Measurements from ENCODE around the gene TDO2. TPM values are rescaled to one million over a fixed set of nuclear protein-coding genes. Genes with fewer than 3 reads are reported as not detected.
"Not testable (repeated sequence)": the region's sequence is repeated elsewhere in the genome, so short reads cannot be mapped to it uniquely, and the experiment has no call there.

The TDO2 gene
- total RNA-seq, 3 donors from 2014 or later = not detected

DNA sequence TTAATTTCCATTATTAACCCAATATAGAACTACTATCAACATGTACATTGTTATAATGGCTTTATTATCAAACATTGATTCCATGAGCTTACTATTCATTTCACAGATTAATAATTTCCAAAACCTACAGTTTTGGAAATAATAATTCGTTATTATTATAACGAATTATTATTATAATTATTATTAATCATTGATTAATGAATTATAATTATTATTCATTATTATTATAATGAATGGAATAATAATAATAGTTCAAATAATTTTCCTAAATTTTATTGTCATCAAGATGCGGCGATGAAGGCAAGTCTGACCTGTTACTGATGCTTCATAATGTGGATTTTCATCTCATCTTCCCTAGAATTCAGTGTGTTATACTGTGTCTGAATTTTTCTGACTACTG is 28.1 kb downstream of the TDO2 start:
- intact Hi-C loops (cut with DNase I; ENCODE audit: low total_unique reads) = no loop called here

DNA sequence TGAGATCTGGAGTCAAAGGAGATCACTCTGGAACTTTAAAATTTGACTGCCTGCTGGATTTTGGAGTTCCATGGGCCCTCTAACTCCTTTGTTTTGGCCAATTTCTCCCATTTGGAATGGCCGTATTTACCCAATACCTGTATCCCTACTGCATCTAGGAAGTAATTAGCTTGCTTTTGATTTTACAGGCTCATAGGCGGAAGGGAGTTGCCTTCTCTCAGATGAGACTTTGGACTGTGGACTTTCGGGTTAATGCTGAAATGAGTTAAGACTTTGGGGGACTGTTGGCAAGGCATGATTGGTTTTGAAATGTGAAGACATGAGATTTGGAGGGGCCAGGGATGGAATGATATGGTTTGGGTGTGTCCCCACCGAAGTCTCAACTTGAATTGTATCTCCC is 31.1 kb downstream of the TDO2 start:
- H3K27me3 ChIP-seq; H3K9me3 ChIP-seq; intact Hi-C loops (cut with DNase I; ENCODE audit: low total_unique reads); H3K4me3 ChIP-seq; H3K4me1 ChIP-seq; H3K27ac ChIP-seq; DNase-seq (ENCODE audit: low spot score in 2 of 2); H3K36me3 ChIP-seq: not testable (repeated sequence)

More for the DNA sequence above, 28.1 kb downstream of the TDO2 start:
- Histone ChIP-seq H3K4me3 (no peak overlapping the region), H3K27ac (no peak overlapping the region), H3K36me3 (peaks cover 4% of the 10 kb centered on the region), H3K9me3 (no peaks in the 10 kb centered on the region), H3K4me1 (no peaks in the 10 kb centered on the region), H3K27me3 (no peaks in the 10 kb centered on the region)
- TF ChIP-seq, protein P1, sequence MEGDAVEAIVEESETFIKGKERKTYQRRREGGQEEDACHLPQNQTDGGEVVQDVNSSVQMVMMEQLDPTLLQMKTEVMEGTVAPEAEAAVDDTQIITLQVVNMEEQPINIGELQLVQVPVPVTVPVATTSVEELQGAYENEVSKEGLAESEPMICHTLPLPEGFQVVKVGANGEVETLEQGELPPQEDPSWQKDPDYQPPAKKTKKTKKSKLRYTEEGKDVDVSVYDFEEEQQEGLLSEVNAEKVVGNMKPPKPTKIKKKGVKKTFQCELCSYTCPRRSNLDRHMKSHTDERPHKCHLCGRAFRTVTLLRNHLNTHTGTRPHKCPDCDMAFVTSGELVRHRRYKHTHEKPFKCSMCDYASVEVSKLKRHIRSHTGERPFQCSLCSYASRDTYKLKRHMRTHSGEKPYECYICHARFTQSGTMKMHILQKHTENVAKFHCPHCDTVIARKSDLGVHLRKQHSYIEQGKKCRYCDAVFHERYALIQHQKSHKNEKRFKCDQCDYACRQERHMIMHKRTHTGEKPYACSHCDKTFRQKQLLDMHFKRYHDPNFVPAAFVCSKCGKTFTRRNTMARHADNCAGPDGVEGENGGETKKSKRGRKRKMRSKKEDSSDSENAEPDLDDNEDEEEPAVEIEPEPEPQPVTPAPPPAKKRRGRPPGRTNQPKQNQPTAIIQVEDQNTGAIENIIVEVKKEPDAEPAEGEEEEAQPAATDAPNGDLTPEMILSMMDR (IDR thresholded peaks at IDR 0.05) = no peak
- TF ChIP-seq POLR2AphosphoS5 (IDR thresholded peaks at IDR 0.05) (no peak), POLR2A (IDR thresholded peaks at IDR 0.05) (no peak)
- DNase-seq (ENCODE audit: low spot score in 2 of 2) = no peak

DNA sequence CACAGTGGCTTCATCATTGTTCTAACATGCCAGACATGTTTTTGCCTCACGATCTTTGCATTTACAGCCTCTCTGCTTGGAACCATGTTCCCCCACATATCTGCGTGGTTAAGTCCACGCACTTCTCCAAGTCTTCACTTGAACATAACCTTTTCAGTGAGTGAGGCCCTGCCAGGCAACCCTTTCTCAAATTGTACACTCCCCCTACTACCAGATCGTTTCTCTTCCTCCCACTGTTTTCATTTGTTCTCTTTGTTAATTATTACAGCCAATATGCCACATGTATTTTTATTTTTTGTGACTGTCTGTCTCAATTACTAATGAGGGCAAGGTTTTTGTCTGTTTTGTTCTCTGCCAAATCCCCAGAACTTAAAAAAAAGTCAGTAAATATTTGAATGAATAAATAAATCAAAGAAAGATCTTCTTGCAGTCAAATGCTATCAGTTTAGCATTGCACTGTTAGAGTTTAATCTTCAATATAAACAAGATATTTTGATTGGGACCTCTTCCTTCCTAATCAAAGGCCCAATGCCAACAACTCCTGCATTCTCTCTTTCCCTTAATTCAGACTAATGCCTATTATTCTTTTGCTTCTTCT is 32.0 kb downstream of the TDO2 start:
- Histone ChIP-seq H3K9me3 (no peaks in the 10 kb centered on the region), H3K4me1 (no peaks in the 10 kb centered on the region), H3K27ac (no peak overlapping the region), H3K4me3 (no peak overlapping the region), H3K27me3 (no peaks in the 10 kb centered on the region), H3K36me3 (peaks cover 8% of the 10 kb centered on the region)
- intact Hi-C loops (cut with DNase I; ENCODE audit: low total_unique reads) = no loop called here
- TF ChIP-seq POLR2AphosphoS5 (IDR thresholded peaks at IDR 0.05) (no peak), POLR2A (IDR thresholded peaks at IDR 0.05) (no peak)
- TF ChIP-seq, protein P1 (IDR thresholded peaks at IDR 0.05) = no peak
- DNase-seq (ENCODE audit: low spot score in 2 of 2) = no peak

DNA sequence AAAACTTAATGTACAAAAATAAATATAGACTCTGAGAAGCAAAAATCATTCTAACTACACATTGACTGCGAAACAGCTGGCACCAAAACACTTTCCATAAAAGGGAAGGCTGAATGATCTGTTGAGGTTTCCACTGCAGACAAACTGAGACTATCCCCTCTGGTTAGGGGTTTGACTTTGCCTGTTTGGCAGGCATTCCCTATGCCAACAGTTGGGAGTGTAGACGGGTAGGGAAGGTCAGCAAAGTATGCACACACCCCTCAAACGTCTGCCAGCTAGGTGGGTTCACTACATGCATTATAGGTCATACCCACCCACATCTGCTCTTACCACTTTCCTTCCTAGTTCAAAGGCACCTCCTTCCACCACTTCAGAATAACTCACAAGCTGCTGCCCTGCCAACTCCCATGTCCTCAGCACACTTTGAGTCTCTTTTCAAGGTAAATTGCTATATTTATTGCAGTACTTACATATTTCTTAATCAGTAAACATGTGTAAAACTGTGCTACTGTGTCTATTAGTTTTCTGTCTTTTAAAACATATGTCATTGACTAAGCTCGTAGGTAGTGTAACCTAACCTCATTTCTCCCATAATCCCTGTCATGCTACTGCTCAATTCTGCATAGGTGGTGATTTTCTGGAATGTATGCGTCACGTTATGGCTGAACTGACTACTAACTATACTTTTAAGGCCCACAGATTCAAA is 37.7 kb downstream of the TDO2 start:
- Histone ChIP-seq H3K36me3 (peaks cover 8% of the 10 kb centered on the region), H3K4me3 (no peak overlapping the region), H3K27ac (no peak overlapping the region), H3K27me3 (no peaks in the 10 kb centered on the region), H3K9me3 (no peaks in the 10 kb centered on the region), H3K4me1 (no peaks in the 10 kb centered on the region)
- intact Hi-C loops (cut with DNase I; ENCODE audit: low total_unique reads) = no loop called here
- DNase-seq (ENCODE audit: low spot score in 2 of 2) = no peak
- TF ChIP-seq, protein P1 (IDR thresholded peaks at IDR 0.05) = no peak
- TF ChIP-seq POLR2A (IDR thresholded peaks at IDR 0.05) (no peak), POLR2AphosphoS5 (IDR thresholded peaks at IDR 0.05) (no peak)

DNA sequence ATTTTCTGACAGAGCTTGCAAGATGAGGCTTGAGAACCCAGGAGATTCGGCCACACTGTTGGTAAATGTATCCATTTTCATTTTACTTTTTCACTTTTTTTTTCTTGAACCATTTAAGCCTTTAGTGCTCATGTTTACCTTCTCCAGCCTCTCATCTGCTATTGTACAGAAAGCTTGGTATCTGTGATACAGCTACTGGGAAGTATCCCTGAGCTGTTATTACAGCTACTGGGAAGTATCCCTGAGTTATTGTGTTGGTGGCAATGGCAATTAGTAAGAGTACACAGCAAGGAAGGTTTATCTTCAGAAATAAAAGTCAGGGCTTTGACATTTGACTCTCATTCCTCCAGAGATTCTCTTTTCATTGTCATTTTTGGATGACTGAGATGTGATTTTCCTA is 38.3 kb downstream of the TDO2 start:
- intact Hi-C loops (cut with DNase I; ENCODE audit: low total_unique reads) = no loop called here
- TF ChIP-seq POLR2A (IDR thresholded peaks at IDR 0.05) (no peak), POLR2AphosphoS5 (IDR thresholded peaks at IDR 0.05) (no peak)
- TF ChIP-seq, protein P1 (IDR thresholded peaks at IDR 0.05) = no peak
- no peaks in the 10 kb centered on the region for H3K9me3 ChIP-seq
- no peak for DNase-seq (ENCODE audit: low spot score in 2 of 2)
- H3K4me3 ChIP-seq = no peak overlapping the region
- no peaks in the 10 kb centered on the region for H3K4me1 ChIP-seq
- no peak overlapping the region for H3K27ac ChIP-seq
- H3K36me3 ChIP-seq = peaks cover 8% of the 10 kb centered on the region
- no peaks in the 10 kb centered on the region for H3K27me3 ChIP-seq

Data from breast epithelium (tissue), 4 donors.